Mesenchymal stem cell (in vitro differentiated cells and primary cell): ENCODE data around the gene RUNX3.

Experiments used
- DNase-seq: peaks from one replicate; pipeline ENCODE4 v3.0.0-alpha.2; 2013
- H2AFZ ChIP-seq: one replicate; pipeline ENCODE4 v1.6.1; 2013; ENCODE audit warnings: low read depth, mild to moderate bottlenecking, control low read depth, inconsistent platforms, low read length, moderate library complexity
- H2AK5ac ChIP-seq: 2 replicates; pipeline ENCODE4 v1.6.1; 2013; ENCODE audit warnings: low read length, moderate library complexity, mild to moderate bottlenecking, inconsistent platforms; ENCODE audit not compliant: severe bottlenecking
- H2BK120ac ChIP-seq: one replicate; pipeline ENCODE4 v1.6.1; 2013; ENCODE audit warnings: low read depth, mild to moderate bottlenecking, inconsistent platforms, low read length, moderate library complexity
- H2BK12ac ChIP-seq, 2 experiments: one replicate each; pipeline ENCODE4 v1.6.1; 2013; ENCODE audit warnings: inconsistent platforms in 2 of 2, low read length in 2 of 2, mild to moderate bottlenecking in 2 of 2, moderate library complexity in 2 of 2, control low read depth in 1 of 2
- H2BK15ac ChIP-seq: one replicate; pipeline ENCODE4 v1.6.1; 2013; ENCODE audit warnings: mild to moderate bottlenecking, low read depth, inconsistent platforms; ENCODE audit not compliant: poor library complexity, severe bottlenecking
- H2BK5ac ChIP-seq: 2 replicates; pipeline ENCODE4 v1.6.1; 2013; ENCODE audit warnings: low read depth, mild to moderate bottlenecking, low read length, control low read depth, inconsistent platforms; ENCODE audit not compliant: poor library complexity, severe bottlenecking
- H3K14ac ChIP-seq, 2 experiments: one replicate each; pipeline ENCODE4 v1.6.1; 2013; ENCODE audit warnings: inconsistent platforms in 2 of 2, low read length in 2 of 2, control low read depth in 1 of 2, mild to moderate bottlenecking in 1 of 2, moderate library complexity in 1 of 2
- H3K18ac ChIP-seq, 2 experiments: one replicate each; pipeline ENCODE4 v1.6.1; 2013; ENCODE audit warnings: inconsistent platforms in 2 of 2, low read length in 2 of 2, control low read depth in 1 of 2, low read depth in 1 of 2, mild to moderate bottlenecking in 1 of 2
- H3K23ac ChIP-seq, 2 experiments: one replicate each; pipeline ENCODE4 v1.6.1; 2013; ENCODE audit warnings: inconsistent platforms in 2 of 2, low read length in 2 of 2, mild to moderate bottlenecking in 2 of 2, moderate library complexity in 2 of 2, control low read depth in 1 of 2
- H3K27ac ChIP-seq: 2 replicates; pipeline ENCODE4 v1.5.1; 2013; ENCODE audit warnings: mild to moderate bottlenecking, moderate library complexity, low read length, control low read depth, inconsistent platforms; ENCODE audit not compliant: poor library complexity, severe bottlenecking
- H3K27me3 ChIP-seq, 2 experiments: 2 replicates each; pipeline versions ENCODE4 v1.6.1 to v1.7.0; 2013; ENCODE audit warnings: low read length in 2 of 2, mild to moderate bottlenecking in 2 of 2, moderate library complexity in 2 of 2, control low read depth in 1 of 2, inconsistent platforms in 1 of 2; ENCODE audit not compliant: control insufficient read depth in 1 of 2, insufficient read depth in 1 of 2
- H3K36me3 ChIP-seq, 2 experiments: 2 replicates each; pipeline versions ENCODE4 v1.6.1 to v1.7.0; 2013; ENCODE audit warnings: low read length in 2 of 2, control low read depth in 1 of 2, inconsistent platforms in 1 of 2, low read depth in 1 of 2, mild to moderate bottlenecking in 1 of 2; ENCODE audit not compliant: insufficient read depth in 2 of 2, control insufficient read depth in 1 of 2
- H3K4ac ChIP-seq, 2 experiments: one replicate each; pipeline ENCODE4 v1.6.1; 2013; ENCODE audit warnings: inconsistent platforms in 2 of 2, low read length in 2 of 2, mild to moderate bottlenecking in 2 of 2, moderate library complexity in 2 of 2, control low read depth in 1 of 2, low read depth in 1 of 2
- H3K4me1 ChIP-seq: 2 replicates; pipeline ENCODE4 v1.6.1; 2013; ENCODE audit warnings: low read depth, low read length, control low read depth; ENCODE audit not compliant: control insufficient read depth, insufficient read depth
- H3K4me2 ChIP-seq: 2 replicates; pipeline ENCODE4 v1.6.1; 2013; ENCODE audit warnings: low read length, mild to moderate bottlenecking, inconsistent platforms; ENCODE audit not compliant: poor library complexity, severe bottlenecking
- H3K4me3 ChIP-seq, 2 experiments: 2 replicates each; pipeline versions ENCODE4 v1.5.1 to v1.7.0; 2013; ENCODE audit warnings: low read length in 2 of 2, mild to moderate bottlenecking in 2 of 2, control low read depth in 1 of 2, low read depth in 1 of 2; ENCODE audit not compliant: insufficient read depth in 1 of 2
- H3K79me1 ChIP-seq: replicated peaks from 2 replicates; pipeline ENCODE4 v1.6.1; 2013; ENCODE audit warnings: mild to moderate bottlenecking, control low read depth, low read length, inconsistent platforms; ENCODE audit not compliant: poor library complexity, severe bottlenecking
- H3K9ac ChIP-seq: 2 replicates; pipeline ENCODE4 v1.7.0; 2013; ENCODE audit warnings: mild to moderate bottlenecking, low read length, moderate library complexity
- H3K9me3 ChIP-seq: 2 replicates; pipeline ENCODE4 v1.7.0; 2013; ENCODE audit warnings: mild to moderate bottlenecking, low read length; ENCODE audit not compliant: control insufficient read depth
- H4K8ac ChIP-seq: one replicate; pipeline ENCODE4 v1.6.1; 2013; ENCODE audit warnings: inconsistent platforms, mild to moderate bottlenecking, low read length, moderate library complexity
- H4K91ac ChIP-seq: one replicate; pipeline ENCODE4 v1.6.1; 2013; ENCODE audit warnings: mild to moderate bottlenecking, low read length, inconsistent platforms
- WGBS: methylation state at CpG from one replicate; pipeline ENCODE4 v1.1.7; 2013; ENCODE audit warnings: mixed read lengths; 5-methylcytosine and 5-hydroxymethylcytosine counted together

RUNX3 gene

GRCh38 chr1:24961961-24962861 is 32.1 kb upstream of the RUNX3 start:
- Histone ChIP-seq H3K4me2 (no peak overlapping the region), H2BK15ac (no peak overlapping the region), H3K36me3 (no peaks in the 10 kb centered on the region), H3K23ac (no peak overlapping the region), H4K8ac (no peak overlapping the region), H2BK12ac (no peak overlapping the region), H2AFZ (no peak overlapping the region), H2BK5ac (no peak overlapping the region), H3K27me3 (peaks cover 34 to 58% of the 10 kb centered on the region in 2 experiments), H3K9ac (no peak overlapping the region), H3K4me3 (no peak overlapping the region), H4K91ac (no peak overlapping the region), H2BK120ac (no peak overlapping the region), H2AK5ac (no peak overlapping the region), H3K79me1 (no peaks in the 10 kb centered on the region), H3K18ac (no peak overlapping the region), H3K14ac (no peak overlapping the region), H3K27ac (no peak overlapping the region), H3K4me1 (peaks cover 8% of the 10 kb centered on the region), H3K9me3 (no peaks in the 10 kb centered on the region), H3K4ac (no peak overlapping the region)
- DNase-seq, result no peak
- 85% methylated on average over 26 of the region's 26 CpGs for WGBS

- H2BK5ac ChIP-seq, result no peak overlapping the region
- WGBS, result 87% methylated on average over 7 of the region's 7 CpGs
- H3K4ac ChIP-seq, result no peak overlapping the region
- no peak overlapping the region for H3K23ac ChIP-seq
- no peak overlapping the region for H2BK15ac ChIP-seq
- no peak overlapping the region for H3K27ac ChIP-seq
- H4K91ac ChIP-seq, result no peak overlapping the region
- peaks cover 5% of the 10 kb centered on the region for H3K4me1 ChIP-seq
- no peak overlapping the region for H2AFZ ChIP-seq
- H3K9me3 ChIP-seq, result no peaks in the 10 kb centered on the region
- H3K36me3 ChIP-seq, result no peaks in the 10 kb centered on the region
- H2BK120ac ChIP-seq, result no peak overlapping the region
- no peak overlapping the region for H2BK12ac ChIP-seq
- H3K79me1 ChIP-seq, result no peaks in the 10 kb centered on the region
- peaks cover 34 to 67% of the 10 kb centered on the region in 2 experiments for H3K27me3 ChIP-seq
- DNase-seq, result no peak
- no peak overlapping the region for H3K9ac ChIP-seq
- H3K18ac ChIP-seq, result no peak overlapping the region
- H2AK5ac ChIP-seq, result no peak overlapping the region
- no peak overlapping the region for H4K8ac ChIP-seq
- H3K4me3 ChIP-seq, result no peak overlapping the region
- H3K4me2 ChIP-seq, result no peak overlapping the region
- H3K14ac ChIP-seq, result no peak overlapping the region
Observed at GRCh38 chr1:24961334-24961733, 31.3 kb upstream of the RUNX3 start.

GRCh38 chr1:24960071-24960801 is 30.2 kb upstream of the RUNX3 start:
- H4K91ac ChIP-seq, result no peak overlapping the region
- H2BK5ac ChIP-seq, result no peak overlapping the region

GRCh38 chr1:24959623-24959975 is 29.5 kb upstream of the RUNX3 start:
- Histone ChIP-seq H2BK5ac (no peak overlapping the region), H3K9me3 (no peaks in the 10 kb centered on the region), H3K4ac (no peak overlapping the region), H2AK5ac (no peak overlapping the region), H4K91ac (no peak overlapping the region), H2BK12ac (no peak overlapping the region), H3K36me3 (no peaks in the 10 kb centered on the region), H3K4me3 (no peak overlapping the region), H3K27ac (no peak overlapping the region), H3K79me1 (no peaks in the 10 kb centered on the region), H2BK120ac (no peak overlapping the region), H4K8ac (no peak overlapping the region), H3K23ac (no peak overlapping the region), H3K9ac (no peak overlapping the region), H3K27me3 (peaks cover 34 to 82% of the 10 kb centered on the region in 2 experiments), H3K18ac (no peak overlapping the region), H2BK15ac (no peak overlapping the region), H3K4me1 (peaks cover 8% of the 10 kb centered on the region), H2AFZ (no peak overlapping the region), H3K14ac (no peak overlapping the region), H3K4me2 (no peak overlapping the region)
- WGBS, result 85% methylated on average over 8 of the region's 8 CpGs
- DNase-seq, result no peak

More at GRCh38 chr1:24960071-24960801, 30.2 kb upstream of the RUNX3 start:
- WGBS, result 89% methylated on average over 11 of the region's 11 CpGs
- no peak overlapping the region for H3K4ac ChIP-seq
- H3K9me3 ChIP-seq, result no peaks in the 10 kb centered on the region
- no peak overlapping the region for H2AFZ ChIP-seq
- H2AK5ac ChIP-seq, result no peak overlapping the region
- no peak for DNase-seq
- no peak overlapping the region for H2BK120ac ChIP-seq
- no peak overlapping the region for H2BK12ac ChIP-seq
- H3K23ac ChIP-seq, result no peak overlapping the region
- no peak overlapping the region for H3K27ac ChIP-seq
- H3K27me3 ChIP-seq, result peaks cover 34 to 76% of the 10 kb centered on the region in 2 experiments
- no peak overlapping the region for H3K4me2 ChIP-seq
- H4K8ac ChIP-seq, result no peak overlapping the region
- no peak overlapping the region for H2BK15ac ChIP-seq
- H3K9ac ChIP-seq, result no peak overlapping the region
- no peaks in the 10 kb centered on the region for H3K36me3 ChIP-seq
- H3K79me1 ChIP-seq, result no peaks in the 10 kb centered on the region
- no peak overlapping the region for H3K14ac ChIP-seq
- no peak overlapping the region for H3K4me3 ChIP-seq
- H3K18ac ChIP-seq, result no peak overlapping the region
- peaks cover 8% of the 10 kb centered on the region for H3K4me1 ChIP-seq
